CD4-positive, alpha-beta memory T cell (primary cell): Measurements from ENCODE around the gene IL20RA. TPM values are rescaled to one million over a fixed set of nuclear protein-coding genes. Genes with fewer than 3 reads are reported as not detected.

Experiments
- CTCF ChIA-PET: fragments of 350-600 bp; sonication (Branson Sonifier 250); formaldehyde crosslinking; loops from one replicate; lab custom pipeline; 2021; ENCODE audit warnings: inconsistent platforms; ENCODE audit not compliant: partially characterized antibody; lab: Charles Lee
- POLR2A ChIA-PET: fragments of 350-600 bp; sonication (Branson Sonifier 250); formaldehyde crosslinking; loops from one replicate; lab custom pipeline; 2021; ENCODE audit not compliant: partially characterized antibody; lab: Charles Lee
- DNase-seq, 5 donors: peaks; one replicate each; pipeline versions ENCODE4 v3.0.0 to v3.0.0-alpha.2; 2020 to 2022; ENCODE audit warnings: mixed read lengths in 1 of 5
- H3K27ac ChIP-seq: one replicate; pipeline ENCODE4 v1.7.0; 2013; ENCODE audit warnings: low read depth, low read length
- H3K27me3 ChIP-seq: 2 replicates; pipeline ENCODE4 v1.7.0; 2013; ENCODE audit warnings: mild to moderate bottlenecking, low read length, moderate library complexity; ENCODE audit not compliant: insufficient read depth
- H3K36me3 ChIP-seq: 2 replicates; pipeline ENCODE4 v1.7.0; 2013; ENCODE audit warnings: mild to moderate bottlenecking, low read length, moderate library complexity; ENCODE audit not compliant: insufficient read depth
- H3K4me1 ChIP-seq: 2 replicates; pipeline ENCODE4 v1.7.0; 2013; ENCODE audit warnings: mild to moderate bottlenecking, low read length, moderate library complexity; ENCODE audit not compliant: insufficient read depth
- H3K4me3 ChIP-seq, 2 donors: one replicate each; pipeline ENCODE4 v1.7.0; 2013; ENCODE audit warnings: low read length in 2 of 2, mild to moderate bottlenecking in 1 of 2
- H3K9me3 ChIP-seq, 2 donors: one replicate each; pipeline ENCODE4 v1.7.0; 2013; ENCODE audit warnings: low read length in 2 of 2, control low read depth in 1 of 2; ENCODE audit not compliant: control insufficient read depth in 1 of 2
- H3K27ac Mint-ChIP-seq, 7 donors: one replicate each; pipeline ENCODE4 v1.8.0; 2020 to 2021; ENCODE audit warnings: mixed read lengths in 7 of 7, mild to moderate bottlenecking in 6 of 7, inconsistent platforms in 3 of 7, moderate library complexity in 3 of 7
- H3K27me3 Mint-ChIP-seq, 2 donors: one replicate each; pipeline ENCODE4 v1.8.0; 2020 to 2021; ENCODE audit warnings: mixed read lengths in 2 of 2
- H3K36me3 Mint-ChIP-seq, 2 donors: one replicate each; pipeline ENCODE4 v1.8.0; 2020 to 2021; ENCODE audit warnings: mixed read lengths in 2 of 2, inconsistent platforms in 1 of 2, mild to moderate bottlenecking in 1 of 2
- H3K4me1 Mint-ChIP-seq, 4 donors: one replicate each; pipeline ENCODE4 v1.8.0; 2020 to 2021; ENCODE audit warnings: mixed read lengths in 4 of 4, mild to moderate bottlenecking in 1 of 4
- H3K4me3 Mint-ChIP-seq, 8 donors: one replicate each; pipeline ENCODE4 v1.8.0; 2020 to 2021; ENCODE audit warnings: mixed read lengths in 8 of 8, mild to moderate bottlenecking in 7 of 8, moderate library complexity in 6 of 8, inconsistent platforms in 3 of 8
- H3K9me3 Mint-ChIP-seq, 8 donors: one replicate each; pipeline ENCODE4 v1.8.0; 2020 to 2021; ENCODE audit warnings: mixed read lengths in 8 of 8, mild to moderate bottlenecking in 5 of 8, inconsistent platforms in 3 of 8, moderate library complexity in 1 of 8
- intact Hi-C: fragments of 100-400 bp; cut with micrococcal nuclease; formaldehyde crosslinking; loops from one replicate; pipeline ENCODE4 v1.15.1; 2023
- polyA plus RNA-seq, 2 donors: library from polyadenylated mRNA; unstranded; fragments of 300-500 nt; fragmentation: Illumina TruSeq; gene quantifications; one replicate each; pipeline ENCODE4 v1.2.3, GENCODE V29; 2021
- total RNA-seq, 2 experiments: library from RNA; stranded (reverse); gene quantifications; one replicate each; pipeline ENCODE4 v1.2.3, GENCODE V29; 2021

Gene IL20RA
- total and polyA plus RNA-seq, 4 experiments from 2014 or later = not detected

- DNase-seq = no peak
- ChIA-PET POLR2A (interaction anchor here (1.1 kb wide), 1 partner anchor 9 kb away, joined by 3 read pairs; no protein-coding TSS in a partner anchor), CTCF (no interaction called here)
- Mint-ChIP-seq H3K27me3 (peaks cover 29 to 37% of the 10 kb centered on the region in 2 donors), H3K4me1 (peaks cover 15 to 39% (median 25%) of the 10 kb centered on the region in 4 donors), H3K9me3 (peaks cover 0 to 4% (median 0%) of the 10 kb centered on the region in 8 donors), H3K4me3 (no peak overlapping the region), H3K27ac (no peak overlapping the region), H3K36me3 (no peaks in the 10 kb centered on the region)
- H3K27ac ChIP-seq = no peak overlapping the region
- no peaks in the 10 kb centered on the region for H3K9me3 ChIP-seq
- no peak overlapping the region for H3K4me3 ChIP-seq
- no peaks in the 10 kb centered on the region for H3K27me3 ChIP-seq
- no peaks in the 10 kb centered on the region for H3K36me3 ChIP-seq
- peaks cover 26% of the 10 kb centered on the region for H3K4me1 ChIP-seq
- intact Hi-C loops = no loop called here
These were observed 15.9 kb downstream of the IL20RA start for GRCh38 chr6:137028912-137029311.

- peak in 1 of 5 donors; percentile 9 for DNase-seq
- Histone ChIP-seq H3K4me1 (peaks cover 14% of the 10 kb centered on the region), H3K27ac (no peak overlapping the region), H3K9me3 (no peaks in the 10 kb centered on the region), H3K27me3 (no peaks in the 10 kb centered on the region), H3K4me3 (no peak overlapping the region), H3K36me3 (no peaks in the 10 kb centered on the region)
- Mint-ChIP-seq H3K27ac (no peak overlapping the region), H3K4me1 (peaks cover 0 to 23% (median 13%) of the 10 kb centered on the region in 4 donors), H3K9me3 (peaks cover 0 to 4% (median 0%) of the 10 kb centered on the region in 8 donors), H3K36me3 (no peaks in the 10 kb centered on the region), H3K4me3 (peak overlapping the region in 4 of 8 donors; percentile 8 to 53 (median 19)), H3K27me3 (peaks cover 25 to 31% of the 10 kb centered on the region in 2 donors)
- POLR2A ChIA-PET = no interaction called here
- intact Hi-C loops = no loop called here
- CTCF ChIA-PET = no interaction called here
These were observed 18.7 kb downstream of the IL20RA start for GRCh38 chr6:137025786-137026730.

GRCh38 chr6:137024237-137024990 lies 20.4 kb downstream of the IL20RA start:
- H3K27ac ChIP-seq = no peak overlapping the region
- H3K9me3 ChIP-seq = no peaks in the 10 kb centered on the region
- POLR2A ChIA-PET = no interaction called here
- H3K4me1 ChIP-seq = peaks cover 14% of the 10 kb centered on the region
- Mint-ChIP-seq H3K27me3 (peaks cover 25 to 32% of the 10 kb centered on the region in 2 donors), H3K4me1 (peaks cover 0 to 23% (median 13%) of the 10 kb centered on the region in 4 donors), H3K27ac (no peak overlapping the region), H3K9me3 (peaks cover 0 to 8% (median 0%) of the 10 kb centered on the region in 8 donors), H3K36me3 (peaks cover 0 to 7% of the 10 kb centered on the region in 2 donors), H3K4me3 (no peak overlapping the region)
- no peak for DNase-seq
- CTCF ChIA-PET = no interaction called here
- H3K4me3 ChIP-seq = no peak overlapping the region
- no peaks in the 10 kb centered on the region for H3K27me3 ChIP-seq
- intact Hi-C loops = no loop called here
- no peaks in the 10 kb centered on the region for H3K36me3 ChIP-seq

GRCh38 chr6:137020776-137021175 lies 24.0 kb downstream of the IL20RA start:
- peaks cover 0 to 12% (median 3%) of the 10 kb centered on the region in 4 donors for H3K4me1 Mint-ChIP-seq
- peaks cover 20 to 32% of the 10 kb centered on the region in 2 donors for H3K27me3 Mint-ChIP-seq
- no peak for DNase-seq
- intact Hi-C loops = no loop called here
- no peaks in the 10 kb centered on the region for H3K9me3 ChIP-seq
- H3K36me3 ChIP-seq = no peaks in the 10 kb centered on the region
- no peak overlapping the region for H3K4me3 ChIP-seq
- no peak overlapping the region for H3K27ac ChIP-seq
- peaks cover 5% of the 10 kb centered on the region for H3K4me1 ChIP-seq
- no peak overlapping the region for H3K27ac Mint-ChIP-seq
- ChIA-PET CTCF (interaction anchor here (1.2 kb wide), 1 partner anchor 17 kb away, joined by 3 read pairs; no protein-coding TSS in a partner anchor), POLR2A (no interaction called here)
- no peak overlapping the region for H3K4me3 Mint-ChIP-seq
- H3K27me3 ChIP-seq = peaks cover 6% of the 10 kb centered on the region
- peaks cover 0 to 8% (median 0%) of the 10 kb centered on the region in 8 donors for H3K9me3 Mint-ChIP-seq
- peaks cover 0 to 7% of the 10 kb centered on the region in 2 donors for H3K36me3 Mint-ChIP-seq

- Histone ChIP-seq H3K4me3 (no peak overlapping the region), H3K36me3 (no peaks in the 10 kb centered on the region), H3K27me3 (peaks cover 6% of the 10 kb centered on the region), H3K27ac (no peak overlapping the region), H3K9me3 (no peaks in the 10 kb centered on the region), H3K4me1 (no peaks in the 10 kb centered on the region)
- POLR2A ChIA-PET = no interaction called here
- intact Hi-C loops = no loop called here
- H3K27me3 Mint-ChIP-seq = peaks cover 28 to 39% of the 10 kb centered on the region in 2 donors
- peaks cover 0 to 7% of the 10 kb centered on the region in 2 donors for H3K36me3 Mint-ChIP-seq
- no peak overlapping the region for H3K27ac Mint-ChIP-seq
- no peak overlapping the region for H3K4me3 Mint-ChIP-seq
- DNase-seq = no peak
- CTCF ChIA-PET = interaction anchor here (0.6 to 1.2 kb wide), 2 partner anchors 16 to 58 kb away, joined by 3 read pairs; no protein-coding TSS in a partner anchor
- H3K9me3 Mint-ChIP-seq = peaks cover 0 to 8% (median 0%) of the 10 kb centered on the region in 8 donors
- peaks cover 0 to 1% (median 0%) of the 10 kb centered on the region in 4 donors for H3K4me1 Mint-ChIP-seq
These were observed 25.1 kb downstream of the IL20RA start for GRCh38 chr6:137019476-137020272.

- Histone ChIP-seq H3K9me3 (no peaks in the 10 kb centered on the region), H3K4me1 (no peaks in the 10 kb centered on the region), H3K36me3 (no peaks in the 10 kb centered on the region), H3K27me3 (peaks cover 15% of the 10 kb centered on the region), H3K4me3 (no peak overlapping the region), H3K27ac (no peak overlapping the region)
- Mint-ChIP-seq H3K27me3 (peaks cover 31 to 38% of the 10 kb centered on the region in 2 donors), H3K4me3 (no peak overlapping the region), H3K9me3 (peaks cover 0 to 8% (median 0%) of the 10 kb centered on the region in 8 donors), H3K27ac (no peak overlapping the region), H3K36me3 (peaks cover 0 to 7% of the 10 kb centered on the region in 2 donors), H3K4me1 (no peaks in the 10 kb centered on the region)
- CTCF ChIA-PET = no interaction called here
- POLR2A ChIA-PET = no interaction called here
- no peak for DNase-seq
- intact Hi-C loops = no loop called here
These were observed 27.7 kb downstream of the IL20RA start for GRCh38 chr6:137017081-137017480.
